NCI-H1930 (cell line): ENCODE measurements around the gene CAP1.
"Not testable (repeated sequence)": the region's sequence is repeated elsewhere in the genome, so short reads cannot be mapped to it uniquely, and the experiment has no call there.

ENCODE experiments used
- DNase-seq, 2 experiments: peaks; one replicate each; lab custom pipeline; 2025; lab: John Stamatoyannopoulos, UW

CAP1 gene

DNA sequence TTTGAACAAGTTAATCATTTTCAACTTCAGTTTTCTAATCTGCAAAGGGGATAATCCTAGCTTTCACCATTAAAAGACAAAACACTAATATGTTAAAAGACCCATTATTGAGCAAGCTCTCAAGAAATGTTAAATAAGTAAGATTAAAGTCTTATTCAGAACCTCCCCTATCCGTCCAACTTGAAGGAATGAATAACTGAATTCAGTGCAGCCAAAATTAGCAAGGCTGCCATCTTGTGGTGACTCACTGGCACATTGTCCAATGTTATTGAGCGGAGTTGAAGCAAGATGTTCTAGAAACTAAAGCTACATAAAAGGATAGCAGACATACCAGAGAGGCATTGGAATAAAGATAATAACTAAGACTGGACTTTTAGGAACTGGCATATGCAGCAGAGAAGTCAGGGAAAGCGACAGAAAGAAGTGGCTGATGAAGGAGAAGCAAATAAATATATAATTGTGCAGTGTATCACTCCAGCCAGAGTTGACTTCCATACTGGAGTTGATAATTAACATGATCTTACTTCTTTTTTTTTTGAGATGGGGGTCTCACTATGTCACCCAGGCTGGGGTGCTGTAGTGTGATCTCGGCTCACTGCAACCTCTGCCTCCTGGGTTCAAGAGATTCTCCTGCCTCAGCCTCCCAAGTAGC is 8.2 kb upstream of the CAP1 start:
- no peak for DNase-seq

- DNase-seq, result no peak
These were observed 5.7 kb upstream of the CAP1 start for GRCh38 chr1:40034869-40035268.

DNA sequence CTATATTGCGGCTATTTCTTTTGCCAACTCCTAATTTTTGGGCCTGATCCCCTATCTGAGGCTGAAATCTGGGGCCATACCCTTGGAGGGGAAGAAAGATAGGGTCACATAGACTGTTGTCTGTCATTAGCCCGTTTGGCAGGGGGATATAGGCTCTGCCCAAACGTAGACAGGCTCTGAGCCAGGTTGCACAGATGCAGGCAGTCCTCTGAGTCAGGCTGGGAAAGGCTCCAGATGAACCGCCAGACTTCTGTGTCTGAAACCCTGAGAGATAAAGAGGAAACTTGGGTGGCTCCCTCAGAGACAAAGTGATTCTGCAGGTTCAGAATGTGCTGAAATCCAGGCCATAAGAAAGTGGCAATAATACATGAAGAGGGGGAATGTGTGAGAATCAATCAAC is 4.0 kb upstream of the CAP1 start:
- DNase-seq, result no peak

DNA sequence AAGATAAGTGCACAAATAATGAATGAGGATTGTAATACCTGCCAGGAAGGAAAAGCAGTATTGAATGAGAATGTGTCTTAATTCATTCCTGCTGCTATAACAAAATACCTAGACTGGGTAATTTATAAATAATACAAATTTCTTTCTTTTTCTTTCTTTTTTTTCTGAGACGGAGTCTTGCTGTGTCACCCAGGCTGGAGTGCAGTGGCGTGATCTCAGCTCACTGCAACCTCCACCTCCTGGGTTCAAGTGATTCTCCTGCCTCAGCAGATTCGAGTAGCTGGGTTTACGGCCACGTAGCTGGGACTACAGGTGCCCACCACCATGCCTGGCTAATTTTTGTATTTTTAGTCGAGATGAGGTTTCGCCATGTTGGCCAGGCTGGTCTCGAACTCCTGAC is 3.3 kb upstream of the CAP1 start:
- DNase-seq, result not testable (repeated sequence)

DNA sequence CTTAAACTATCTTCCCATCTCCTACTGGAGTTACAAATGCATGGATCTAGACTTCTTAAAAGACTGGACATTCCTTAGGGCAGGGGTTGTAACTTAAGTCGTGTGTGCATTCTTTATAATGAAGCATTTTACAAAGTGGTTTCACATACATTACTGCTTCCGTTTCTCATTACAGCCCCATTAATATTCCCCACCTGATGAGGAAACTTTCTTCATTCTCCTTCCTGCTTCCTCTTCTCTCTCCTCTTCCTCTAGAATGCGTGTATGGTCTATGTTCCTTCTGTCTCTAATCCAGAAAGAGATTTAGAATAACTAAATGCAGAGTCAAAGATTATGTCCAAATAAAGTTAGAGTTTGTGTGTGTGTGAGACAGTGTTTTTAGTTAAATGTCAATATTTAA is 1.8 kb upstream of the CAP1 start:
- no peak for DNase-seq

- DNase-seq, result no peak
These were observed 1.2 kb upstream of the CAP1 start for GRCh38 chr1:40039245-40039756.

DNA sequence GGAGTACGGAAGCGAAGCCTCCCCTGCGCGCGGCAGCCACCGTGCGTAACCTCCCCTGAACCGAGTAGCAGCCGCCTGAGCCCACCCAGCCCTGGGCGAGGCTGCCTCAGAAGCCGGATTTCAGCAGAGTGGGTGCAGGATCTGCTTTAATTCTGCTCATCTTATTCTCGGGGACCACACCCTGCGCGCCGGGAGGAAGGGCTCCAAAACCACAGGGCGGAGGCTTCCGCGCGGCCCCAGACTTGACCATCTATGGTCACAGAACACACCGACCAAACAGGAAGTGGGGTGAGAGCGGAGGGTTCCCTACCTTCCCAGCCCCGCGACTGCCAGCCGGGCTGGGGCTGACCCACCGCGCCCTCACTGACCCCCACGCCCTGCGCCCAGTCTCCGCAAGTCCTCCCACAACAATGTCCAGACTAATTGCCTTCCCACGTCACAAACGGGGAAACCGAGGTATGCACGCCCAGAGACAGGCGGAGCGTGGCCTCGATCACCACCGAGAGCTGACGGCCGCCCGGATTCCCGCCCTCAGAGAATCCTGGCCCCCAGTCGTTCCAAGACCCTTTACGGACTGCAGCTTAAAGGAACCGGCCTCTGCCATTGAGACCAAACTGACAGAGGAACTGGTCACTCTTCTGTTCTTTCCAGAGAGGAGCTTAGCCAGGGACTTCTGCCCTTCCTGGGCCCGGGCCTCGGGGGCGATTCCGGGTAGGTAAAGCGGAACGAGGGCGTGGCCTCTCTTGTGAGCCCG is 595 bp upstream of the CAP1 start:
- DNase-seq, result no peak

DNA sequence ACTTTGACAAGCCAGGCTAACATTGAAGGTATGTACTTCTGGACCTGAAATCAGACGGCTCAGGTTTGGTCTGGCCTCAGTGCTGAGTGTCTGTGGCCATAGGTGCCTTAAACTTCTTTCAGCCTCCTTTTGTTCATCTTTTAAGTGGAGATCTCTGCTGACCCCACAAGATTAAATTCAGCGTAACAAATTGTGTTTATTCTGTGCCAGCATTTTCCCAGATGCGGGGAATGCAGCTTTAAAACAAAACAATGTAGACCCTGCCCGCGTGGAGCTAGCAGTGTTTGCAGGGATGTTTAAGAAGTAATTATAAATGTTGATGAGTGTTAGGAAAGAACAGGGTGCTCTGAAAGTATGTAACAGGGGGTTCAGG is 923 bp downstream of the CAP1 start:
- DNase-seq, result no peak

DNA sequence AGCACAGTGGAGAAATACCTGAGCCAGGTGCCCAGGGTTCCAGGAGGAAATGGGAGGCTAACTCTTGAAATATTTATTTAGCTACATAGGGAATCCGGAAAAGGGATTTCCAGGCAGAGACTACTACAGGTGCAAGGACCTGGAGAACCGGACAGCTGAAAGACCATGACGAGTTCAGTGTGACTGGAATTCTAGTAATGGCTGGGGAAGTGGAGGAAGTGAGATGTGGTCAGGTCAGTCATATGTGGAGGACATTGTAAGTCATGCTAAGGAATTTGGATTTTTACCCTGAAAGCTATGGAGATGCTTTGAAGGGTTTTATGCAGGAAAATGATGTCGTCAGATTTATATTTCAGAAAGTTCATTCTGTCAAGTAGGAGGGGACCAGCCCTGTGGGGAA is 1.8 kb downstream of the CAP1 start:
- DNase-seq, result no peak

DNA sequence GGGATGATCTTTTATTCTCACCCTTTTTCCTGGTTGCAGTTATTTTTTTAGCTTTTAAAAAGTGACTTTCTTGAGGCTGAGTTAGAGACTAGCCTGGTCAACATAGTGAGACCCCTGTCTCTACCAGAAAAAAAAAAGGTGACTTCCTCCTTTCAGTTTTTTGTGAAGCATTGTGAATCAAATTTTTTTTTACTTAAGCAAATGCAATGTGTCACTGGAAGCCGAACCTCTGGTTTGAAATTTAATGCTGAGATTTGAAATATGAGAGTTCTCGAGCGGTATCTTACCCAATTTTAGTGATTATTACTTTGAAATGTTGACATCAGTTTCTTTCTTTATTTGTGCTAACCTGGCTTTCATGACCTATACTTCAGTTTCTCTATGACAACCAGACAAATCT is 3.6 kb downstream of the CAP1 start:
- no peak for DNase-seq

GRCh38 chr1:40045182-40045581 is 4.7 kb downstream of the CAP1 start:
- no peak for DNase-seq

DNA sequence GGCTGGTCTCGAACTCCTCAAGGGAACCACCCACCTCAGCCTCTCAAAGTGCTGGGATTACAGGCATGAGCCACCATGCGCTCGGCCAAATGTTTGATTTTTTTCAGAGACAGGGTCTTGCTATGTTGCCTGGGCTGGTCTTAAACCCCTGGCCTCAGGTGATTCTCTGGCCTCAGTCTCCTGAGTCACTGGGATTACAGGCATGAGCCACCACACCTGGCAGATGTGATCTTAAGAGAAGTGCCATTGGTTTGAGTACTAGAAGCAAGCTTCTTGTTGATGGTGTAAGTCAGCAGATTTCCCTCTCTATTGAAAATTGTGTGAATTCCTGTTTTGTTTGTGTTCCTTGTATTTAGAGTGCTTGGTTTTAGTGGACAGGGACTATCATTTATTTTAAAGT is 5.2 kb downstream of the CAP1 start:
- DNase-seq, result no peak

DNA sequence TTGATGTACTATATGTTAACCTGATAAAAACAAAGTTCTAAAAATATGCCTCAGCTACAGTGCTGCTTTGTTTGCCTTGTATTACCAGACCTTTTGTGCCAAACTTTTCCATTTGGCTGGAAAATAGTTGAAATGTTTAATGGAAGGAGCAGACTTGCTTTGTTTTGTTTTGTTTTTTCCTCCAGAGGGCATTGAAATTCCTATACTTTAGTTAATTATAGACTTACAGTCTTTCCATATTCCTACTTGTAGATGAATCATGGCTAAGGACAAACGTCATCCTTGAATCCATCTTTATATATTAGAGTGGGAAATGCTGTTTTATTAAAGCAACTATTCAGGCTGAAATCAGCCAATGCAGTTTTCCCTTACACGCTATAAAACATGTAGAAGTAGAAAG is 6.7 kb downstream of the CAP1 start:
- no peak for DNase-seq

DNA sequence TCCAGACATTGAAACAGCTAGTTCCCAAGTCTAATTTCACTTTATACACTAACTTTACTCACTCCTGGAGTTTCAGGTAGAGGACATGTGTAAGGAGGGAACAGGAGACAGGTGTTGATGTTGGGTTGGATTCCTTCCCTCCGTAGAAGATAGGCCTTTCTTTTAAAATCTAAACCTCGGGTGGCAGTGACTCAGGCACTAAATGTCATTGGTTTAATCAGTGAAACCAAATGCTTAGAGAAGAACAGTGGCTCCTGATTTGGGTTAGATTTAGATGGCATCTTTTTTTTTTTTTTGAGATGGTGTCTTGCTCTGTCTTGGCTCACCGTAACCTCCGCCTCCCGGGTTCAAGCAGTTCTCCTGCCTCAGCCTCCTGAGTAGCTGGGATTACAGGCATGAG is 7.2 kb downstream of the CAP1 start:
- no peak for DNase-seq

DNA sequence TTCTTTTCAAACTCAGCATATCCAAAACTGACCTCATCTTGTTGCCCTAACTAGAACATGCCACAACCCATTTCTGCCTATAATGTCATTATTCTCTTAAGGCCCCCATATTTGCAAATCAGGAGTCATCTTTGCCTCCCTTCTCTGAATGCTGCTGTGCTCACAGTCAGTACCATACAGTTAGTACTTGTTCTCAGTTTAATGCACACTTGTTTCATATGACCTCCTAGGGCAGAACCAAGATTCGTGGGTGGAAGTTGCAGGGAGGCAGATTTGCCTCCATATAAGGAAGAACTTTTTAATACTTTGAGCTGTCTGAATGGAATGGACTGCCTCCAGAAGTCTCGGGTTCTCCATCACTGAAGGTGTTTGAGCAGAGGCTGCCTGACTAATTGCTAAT is 9.2 kb downstream of the CAP1 start:
- DNase-seq, result no peak

GRCh38 chr1:40050863-40051262 is 10.3 kb downstream of the CAP1 start:
- no peak for DNase-seq

- no peak for DNase-seq
These were observed 12.8 kb downstream of the CAP1 start for GRCh38 chr1:40053138-40053887.

DNA sequence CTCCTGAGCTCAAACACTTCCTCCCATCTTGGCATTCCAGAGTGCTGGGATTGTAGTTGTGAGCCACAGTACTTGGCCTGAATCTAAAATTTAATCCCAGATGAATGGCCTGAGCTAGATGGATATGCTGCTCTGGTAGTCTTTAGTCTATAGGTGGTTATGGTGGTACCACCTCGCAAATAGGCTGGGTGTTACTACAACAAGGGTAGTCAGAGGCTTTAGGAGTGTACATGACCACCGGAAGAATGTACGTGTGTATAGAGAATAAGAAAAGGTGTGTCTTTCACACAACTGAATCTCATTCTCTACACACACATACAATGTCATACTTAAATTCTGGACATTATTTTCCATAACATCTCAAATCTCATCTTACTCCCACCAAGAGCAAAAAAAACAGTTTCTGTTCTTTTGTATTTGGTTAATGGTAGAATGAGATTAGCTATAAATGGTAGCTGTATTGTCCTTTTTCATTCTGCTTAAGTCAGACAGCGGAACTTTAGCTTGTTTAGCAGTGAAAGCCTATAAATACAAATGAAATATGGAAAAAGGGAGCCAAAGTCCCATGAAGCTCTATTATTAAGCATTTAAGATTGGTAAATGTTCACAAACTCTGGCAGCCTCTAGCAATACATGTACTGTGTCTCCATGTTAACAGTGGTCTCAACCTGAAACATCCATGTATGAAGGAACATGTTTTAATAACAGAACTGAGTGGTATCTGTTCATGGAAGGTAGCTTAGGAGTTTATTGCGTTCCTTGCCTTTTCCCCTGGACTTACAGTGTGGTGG is 16.2 kb downstream of the CAP1 start:
- no peak for DNase-seq

DNA sequence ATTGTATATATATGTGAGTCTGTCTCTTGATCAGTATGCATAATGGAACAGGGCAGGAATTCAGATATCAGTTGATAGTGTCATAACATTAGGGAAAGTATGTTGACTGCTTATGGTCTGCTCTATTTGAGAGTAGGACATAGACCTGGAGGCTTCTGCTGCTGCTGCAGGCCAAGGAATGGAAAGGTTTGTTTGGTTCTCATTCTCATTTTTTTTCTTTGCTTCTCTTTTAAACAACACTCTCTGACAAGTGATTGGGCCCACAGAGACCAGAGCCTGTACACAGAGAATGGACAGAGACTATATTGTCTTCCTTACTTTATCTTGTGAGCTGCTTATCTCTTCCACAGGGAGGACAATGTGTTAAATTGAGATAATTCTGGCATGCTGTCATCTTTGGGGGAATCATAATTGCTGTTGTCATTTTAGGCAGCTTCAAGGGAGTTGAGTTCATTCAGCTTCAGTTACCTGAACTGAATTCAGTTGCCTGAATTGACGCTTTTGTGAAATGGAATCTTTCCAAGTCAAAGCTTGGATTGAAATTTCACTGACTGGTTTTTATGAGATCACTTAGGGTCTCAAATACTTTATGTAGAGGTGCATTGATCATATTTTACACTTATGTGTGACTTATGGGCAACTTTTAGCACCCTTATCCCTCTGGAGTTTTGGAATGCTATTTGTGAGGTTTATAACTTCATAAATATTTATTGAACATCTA is 16.9 kb downstream of the CAP1 start:
- no peak for DNase-seq

DNA sequence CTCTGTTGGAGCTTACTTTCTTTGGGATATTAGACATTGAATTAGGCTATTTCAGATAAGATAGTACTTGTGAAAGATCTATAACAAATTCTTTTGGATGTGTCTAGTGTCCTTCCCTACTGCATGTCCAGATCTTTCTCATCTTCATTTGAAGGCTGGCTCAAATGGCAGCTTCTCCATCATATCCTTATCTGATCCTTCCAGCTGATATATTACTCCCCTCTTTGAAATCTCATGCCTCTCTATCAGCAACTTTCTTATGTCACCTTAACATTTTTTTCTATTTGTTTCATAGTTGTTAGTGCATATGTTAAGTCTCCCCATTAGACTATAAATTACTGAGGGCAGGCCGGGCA is 17.5 kb downstream of the CAP1 start:
- no peak for DNase-seq

DNA sequence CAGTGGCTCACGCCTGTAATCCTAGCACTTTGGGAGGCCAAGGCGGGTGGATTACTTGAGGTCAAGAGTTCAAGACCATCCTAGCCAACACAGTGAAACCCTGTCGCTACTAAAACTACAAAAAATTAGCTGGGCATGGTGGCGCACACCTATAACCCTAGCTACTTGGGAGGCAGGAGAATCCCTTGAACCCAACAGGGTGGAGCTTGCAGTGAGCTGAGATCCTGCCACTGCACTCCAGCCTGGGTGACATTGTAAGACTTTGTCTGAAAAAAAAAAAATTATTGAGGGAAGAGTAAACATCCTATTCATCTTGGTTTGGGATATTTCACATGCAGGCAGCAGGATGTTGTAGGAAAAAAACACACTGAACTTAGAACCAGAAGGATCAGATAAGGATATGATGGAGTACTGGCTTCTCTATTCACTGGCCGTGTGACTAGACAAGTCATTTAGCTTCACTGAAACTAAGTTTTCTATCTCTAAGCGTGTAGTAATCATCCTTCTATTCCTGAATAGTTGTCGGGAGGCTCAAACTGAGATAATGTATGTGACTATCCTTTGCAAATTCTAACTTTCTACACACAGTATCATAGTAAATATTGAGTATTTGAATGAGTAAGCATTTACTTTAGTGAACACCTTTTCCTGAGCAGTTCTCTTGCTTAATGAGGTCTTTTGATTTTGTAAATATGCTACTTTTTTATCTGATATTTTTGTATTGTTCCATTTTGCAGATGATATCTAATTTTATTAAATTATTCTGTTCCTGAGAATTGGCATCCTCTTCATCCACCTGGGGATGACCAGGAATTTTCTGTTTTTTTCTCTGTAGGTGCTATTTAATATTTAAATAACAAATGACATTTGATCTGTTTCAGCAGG is 18.2 kb downstream of the CAP1 start:
- no peak for DNase-seq
